B cell (primary cell): ENCODE results near the gene HSD17B14.

Experiments
- CTCF ChIP-seq: fragments of 200-600 bp; IDR thresholded peaks from one replicate; pipeline ENCODE4 v1.8.0; 2022; ENCODE audit warnings: antibody characterized with exemption, mild to moderate bottlenecking
- EZH2 ChIP-seq: IDR thresholded peaks from 2 replicates; pipeline ENCODE4 v1.6.1; 2012; ENCODE audit warnings: borderline replicate concordance, low read depth, mild to moderate bottlenecking, moderate library complexity, low read length; ENCODE audit not compliant: insufficient read depth, poor library complexity, severe bottlenecking

- TF ChIP-seq CTCF: no peak
- no peak for TF ChIP-seq EZH2
Measured at GRCh38 chr19:48841571-48841970, 5.3 kb upstream of the HSD17B14 start.
